Measurements from ENCODE around the gene DEPP1.

DEPP1 gene

DNA sequence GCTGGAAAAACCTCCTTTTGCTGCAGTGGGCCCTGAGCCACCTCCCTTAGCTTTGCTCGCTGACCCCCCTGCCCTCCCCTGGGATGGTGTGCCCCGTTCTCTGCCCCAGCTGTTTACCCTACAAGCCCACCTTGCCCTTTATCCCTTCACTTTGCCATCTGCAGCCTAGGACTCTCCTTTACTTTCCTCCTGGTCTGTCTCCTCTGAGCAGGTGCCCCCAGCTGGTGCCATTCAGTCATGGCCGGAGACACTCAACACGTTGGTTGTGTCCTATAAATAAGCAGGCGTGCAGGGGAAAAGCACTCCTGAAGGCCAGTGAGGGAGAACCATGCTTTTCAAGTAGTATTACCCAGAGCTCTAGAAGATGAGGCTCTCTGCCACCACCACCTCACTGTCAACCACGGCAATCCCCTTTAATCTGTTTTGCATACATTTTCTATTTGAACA, 12.9 kb downstream of the DEPP1 start:
- ATAC-seq = peak in 1 of 2 donors; percentile 12

DNA sequence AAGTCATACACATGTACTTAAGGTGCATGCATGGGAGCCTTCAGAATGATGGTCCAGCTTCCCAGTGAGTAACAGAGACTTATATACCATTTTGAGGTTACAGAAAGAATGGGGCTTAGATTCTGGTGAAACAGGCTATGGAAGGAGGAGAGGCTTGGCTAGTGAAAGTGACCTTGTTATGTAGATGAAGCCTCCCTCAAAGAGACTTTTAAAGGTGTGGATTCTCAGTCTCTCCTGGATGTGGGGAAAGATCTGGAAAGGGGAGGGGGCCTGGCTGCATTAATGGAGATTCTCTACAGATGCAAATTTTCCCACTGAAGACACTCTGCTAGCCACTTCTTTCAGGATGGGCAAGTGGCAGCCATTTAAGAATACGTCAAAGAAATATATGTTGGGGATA, 13.5 kb downstream of the DEPP1 start:
- ATAC-seq = no peak

DNA sequence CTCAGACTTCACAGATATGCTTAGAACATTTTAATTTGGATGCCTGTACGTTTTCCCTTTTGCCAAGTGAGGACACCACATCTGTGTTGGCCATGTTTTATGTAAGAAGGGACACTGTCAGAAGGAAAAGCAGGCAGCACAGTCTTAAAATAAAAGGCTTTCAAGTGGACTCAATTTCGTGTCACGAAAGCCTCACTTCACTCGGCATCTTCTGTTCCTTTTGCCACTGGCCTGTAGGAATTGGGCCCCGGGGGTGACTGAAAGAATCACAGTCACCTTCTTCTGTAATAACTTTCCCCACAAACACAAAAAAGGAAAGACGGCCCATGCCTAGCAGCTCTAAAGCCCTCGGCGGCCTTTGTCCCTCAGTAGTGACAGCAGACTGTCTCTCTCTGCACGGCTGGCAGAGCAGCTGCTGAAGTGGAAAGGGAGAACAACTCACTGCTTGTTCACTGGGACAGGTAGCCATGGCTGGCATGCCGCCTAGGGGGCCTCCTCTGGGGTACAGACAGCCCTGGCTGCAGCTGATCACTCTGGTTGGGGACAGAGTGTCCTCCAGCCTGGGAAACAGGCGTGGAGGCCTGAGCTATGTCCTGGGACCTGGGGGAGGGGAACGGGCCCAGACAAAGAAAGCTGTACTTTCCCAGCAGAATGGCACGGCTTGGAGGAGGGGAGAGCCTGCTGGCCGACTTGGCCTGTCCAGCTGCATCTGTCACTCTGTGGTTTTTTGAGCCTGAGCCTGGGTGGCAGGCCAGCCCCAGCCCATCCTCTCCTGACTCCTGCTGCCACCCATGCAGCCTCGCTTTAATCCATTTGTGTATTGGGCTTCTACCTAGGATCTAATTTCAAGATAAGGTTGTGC, 14.6 kb downstream of the DEPP1 start:
- ATAC-seq = no peak

DNA sequence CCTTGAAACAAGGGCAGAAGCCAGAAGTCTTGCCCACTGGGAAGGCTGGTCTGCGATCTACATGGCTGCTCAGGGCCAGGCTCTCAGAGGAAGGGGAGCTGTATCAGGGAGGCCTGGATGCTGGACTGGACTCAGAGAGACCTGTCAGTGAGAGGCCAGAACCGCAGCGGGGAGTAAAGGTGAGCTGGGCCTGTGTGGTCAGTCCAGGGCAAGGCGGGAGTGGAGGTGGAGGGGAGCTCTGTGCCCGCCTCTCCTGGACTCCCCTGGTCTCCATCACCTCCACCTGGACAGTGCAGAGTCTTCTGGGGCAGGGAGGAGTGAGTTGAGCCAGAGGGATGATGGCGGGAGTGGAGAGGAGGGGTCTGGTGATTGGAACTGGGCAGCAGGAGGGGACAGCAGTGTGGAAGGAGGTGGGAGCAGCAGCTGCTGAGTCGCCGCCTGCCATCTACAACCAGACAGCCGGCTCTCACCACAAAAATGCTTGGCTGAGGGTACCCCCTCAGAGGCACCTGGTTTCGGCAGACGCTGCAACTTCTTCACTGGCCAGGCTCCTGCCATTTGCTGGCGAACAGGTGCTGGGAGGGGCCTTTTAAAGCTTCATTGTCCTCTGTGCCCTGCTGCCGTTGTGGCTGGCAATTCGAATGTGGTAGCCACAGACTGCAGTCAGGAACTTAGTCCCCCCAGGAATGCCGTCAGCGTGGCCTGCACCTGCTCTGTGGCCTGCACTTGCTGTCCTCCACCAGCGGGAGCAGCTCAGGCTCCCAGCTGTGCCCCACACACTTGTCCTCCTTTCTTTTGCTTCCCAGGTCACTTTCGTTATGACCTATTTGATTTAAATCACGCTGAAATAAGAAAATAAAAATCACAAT, 15.5 kb downstream of the DEPP1 start:
- no peak for ATAC-seq

DNA sequence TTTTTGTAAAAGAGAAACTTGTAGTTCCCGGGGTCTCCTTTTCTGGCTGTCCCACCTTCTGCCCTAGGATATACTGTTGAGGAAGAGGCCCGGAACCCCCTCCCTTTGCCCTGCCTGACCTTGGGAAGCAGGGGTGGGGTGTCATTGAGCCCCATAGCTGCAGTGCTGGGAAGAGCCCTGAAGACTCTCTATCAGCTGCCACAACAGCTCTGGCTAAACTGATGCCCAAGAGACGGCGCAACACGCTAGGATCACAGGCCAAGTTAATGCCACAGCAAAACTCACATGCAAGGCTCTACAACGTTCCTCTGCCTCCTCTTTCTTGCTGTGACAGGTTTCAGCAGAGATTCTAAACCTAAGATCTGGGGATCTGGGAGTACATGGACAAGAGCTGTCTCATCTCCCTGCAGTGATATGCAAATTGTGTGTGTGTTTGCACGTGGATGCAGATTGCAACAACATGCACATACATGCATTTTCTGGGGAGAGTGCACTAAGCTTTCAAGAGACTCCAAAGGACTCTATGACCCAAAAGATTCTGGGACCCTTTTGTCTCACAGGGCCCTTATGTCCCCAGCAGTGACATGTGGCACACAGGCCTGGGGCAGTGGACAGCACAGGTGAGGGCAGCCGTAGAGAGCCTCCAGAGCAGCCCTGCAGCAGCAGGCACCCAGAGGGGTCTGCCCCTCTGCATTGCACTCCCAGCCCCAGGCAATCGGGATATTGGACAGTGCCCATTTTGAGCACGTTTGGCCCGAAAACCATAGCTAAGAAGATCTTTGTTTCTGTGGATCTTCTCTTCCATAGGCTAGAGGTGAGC, 16.5 kb downstream of the DEPP1 start:
- no peak for ATAC-seq

DNA sequence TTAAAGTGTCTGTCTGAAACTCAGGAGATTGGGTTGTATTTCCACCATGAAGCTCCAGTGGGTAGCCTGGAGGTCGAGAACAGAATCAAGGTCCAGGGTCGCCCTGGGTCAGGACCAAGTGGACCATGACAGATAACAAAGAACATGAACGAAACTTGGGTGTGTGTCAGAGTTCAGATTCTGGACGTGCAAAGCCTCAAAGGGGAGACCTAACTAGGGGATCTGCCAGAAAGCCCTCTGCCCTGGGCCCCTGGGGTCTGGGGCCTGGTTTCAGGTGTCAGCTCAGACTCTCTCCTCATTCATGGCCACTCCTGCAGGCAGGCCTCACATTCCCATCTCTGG, 17.4 kb downstream of the DEPP1 start:
- ATAC-seq = no peak

DNA sequence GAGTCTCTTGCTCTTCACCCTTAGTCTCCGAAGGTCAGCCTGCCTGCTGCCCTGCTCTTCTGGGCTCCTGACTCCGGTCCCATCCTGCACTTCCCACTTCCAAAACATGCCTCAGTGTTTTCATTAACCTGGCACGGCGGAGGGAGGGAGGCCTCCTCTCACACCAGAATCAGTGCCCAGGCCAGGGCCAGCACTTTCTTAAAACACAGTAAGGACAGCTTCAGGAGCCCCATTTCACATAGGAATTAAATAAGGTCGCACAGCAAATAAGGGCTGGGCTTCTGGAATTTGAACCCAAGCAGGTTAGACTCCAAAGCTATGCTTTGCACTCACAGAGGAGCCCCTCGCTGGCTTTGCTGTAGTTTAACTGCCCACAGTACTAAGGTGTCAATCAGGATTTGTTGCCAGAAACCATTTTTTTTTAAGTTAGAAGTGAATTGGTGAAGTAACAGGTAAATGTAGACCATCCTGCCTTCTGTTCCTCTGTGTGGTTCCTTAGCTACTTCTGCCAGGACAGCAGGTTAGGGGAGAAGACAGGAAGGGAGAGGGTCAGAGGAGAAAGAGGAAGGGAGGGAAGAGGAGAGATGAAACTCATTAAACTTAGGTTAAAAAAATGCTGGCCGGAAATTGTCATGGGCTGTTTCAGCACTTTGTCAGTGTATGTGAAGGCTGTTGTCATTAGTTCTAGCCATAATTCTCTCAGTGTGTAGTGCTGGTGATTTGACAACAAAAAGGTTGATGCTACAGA, 18.0 kb downstream of the DEPP1 start:
- ATAC-seq = no peak

DNA sequence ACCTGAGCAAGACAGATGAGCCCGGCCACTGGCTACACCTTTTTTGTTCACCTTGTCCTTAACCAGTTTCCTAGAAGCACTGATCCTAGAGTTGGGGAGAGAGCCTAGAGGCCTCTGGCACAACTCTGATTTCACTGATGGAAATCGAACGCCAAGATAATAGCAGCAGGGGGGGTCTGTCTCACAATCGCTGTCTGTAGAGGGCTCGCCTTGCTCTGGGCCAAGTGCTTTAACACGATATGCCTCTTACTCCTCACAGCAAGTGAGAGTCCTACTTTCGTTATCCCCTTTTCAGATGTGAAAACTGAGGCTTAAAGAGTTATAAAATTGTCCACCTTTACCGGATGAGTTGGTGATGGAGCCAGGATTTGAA, 18.5 kb downstream of the DEPP1 start:
- ATAC-seq = no peak

DNA sequence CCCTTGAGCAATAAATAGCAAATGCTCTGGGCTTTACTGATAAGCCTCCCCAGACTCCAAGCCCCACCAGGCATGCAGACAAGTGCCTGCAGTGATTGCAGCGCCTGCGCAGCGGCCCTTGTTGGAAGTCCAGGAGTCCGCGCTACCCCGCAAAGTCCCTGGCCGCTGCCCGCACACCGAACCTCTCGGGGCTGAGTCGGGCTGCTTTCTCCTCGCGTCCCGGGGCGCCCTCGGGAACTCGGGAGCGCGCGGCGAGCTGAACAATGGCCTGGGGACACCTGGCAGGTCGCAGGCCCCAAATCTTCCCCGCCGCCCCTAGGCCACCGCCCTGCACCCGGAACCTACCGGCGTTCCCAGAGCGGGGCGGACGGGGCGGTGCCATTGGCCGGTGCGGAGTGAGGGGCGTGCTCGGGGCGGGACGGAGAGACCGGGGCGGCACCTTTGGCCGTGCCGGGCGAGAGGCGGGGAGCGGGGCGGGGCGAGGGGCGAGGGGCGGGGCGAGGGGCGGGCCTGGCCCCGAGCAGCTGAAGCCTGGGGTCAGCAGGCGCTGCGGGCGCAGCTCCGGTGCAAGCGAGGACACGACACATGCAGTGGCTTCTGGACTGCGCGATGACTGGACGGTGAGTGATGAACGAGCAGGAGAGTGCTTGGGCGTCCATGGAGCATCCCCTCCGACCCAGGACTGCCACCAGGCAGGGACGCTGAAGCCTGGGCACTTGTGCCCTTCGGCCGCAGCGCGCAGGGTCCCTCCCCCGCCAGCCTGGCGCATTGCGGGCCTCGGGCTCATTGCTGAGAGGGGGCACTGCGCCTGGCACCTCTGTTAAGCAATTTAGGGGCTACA, 19.1 kb downstream of the DEPP1 start, which contains the start of gene RASSF4:
Gene RASSF4 (plus strand): TSS at position 556 of the 841 bp plus-strand sequence. CDS start 10,401 bp downstream, outside the sequence.
- ATAC-seq = peak; percentile 100

DNA sequence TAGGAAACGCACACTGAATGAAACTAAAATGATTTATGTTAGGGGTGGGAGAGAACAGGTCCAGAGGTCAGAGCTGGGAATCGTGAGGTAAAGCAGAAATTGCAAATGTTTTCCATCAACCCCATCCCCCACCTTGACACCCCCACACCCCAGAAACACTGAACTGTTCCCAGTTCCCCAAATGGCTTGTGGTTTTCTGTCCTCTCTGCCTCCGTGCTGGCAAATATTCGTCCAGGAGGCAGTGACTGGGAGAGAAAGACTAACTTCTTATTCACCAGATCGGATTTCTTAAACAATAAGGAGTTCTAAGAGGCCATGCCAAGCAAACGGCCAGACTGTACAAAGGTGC, 19.7 kb downstream of the DEPP1 start:
- no peak for ATAC-seq

DNA sequence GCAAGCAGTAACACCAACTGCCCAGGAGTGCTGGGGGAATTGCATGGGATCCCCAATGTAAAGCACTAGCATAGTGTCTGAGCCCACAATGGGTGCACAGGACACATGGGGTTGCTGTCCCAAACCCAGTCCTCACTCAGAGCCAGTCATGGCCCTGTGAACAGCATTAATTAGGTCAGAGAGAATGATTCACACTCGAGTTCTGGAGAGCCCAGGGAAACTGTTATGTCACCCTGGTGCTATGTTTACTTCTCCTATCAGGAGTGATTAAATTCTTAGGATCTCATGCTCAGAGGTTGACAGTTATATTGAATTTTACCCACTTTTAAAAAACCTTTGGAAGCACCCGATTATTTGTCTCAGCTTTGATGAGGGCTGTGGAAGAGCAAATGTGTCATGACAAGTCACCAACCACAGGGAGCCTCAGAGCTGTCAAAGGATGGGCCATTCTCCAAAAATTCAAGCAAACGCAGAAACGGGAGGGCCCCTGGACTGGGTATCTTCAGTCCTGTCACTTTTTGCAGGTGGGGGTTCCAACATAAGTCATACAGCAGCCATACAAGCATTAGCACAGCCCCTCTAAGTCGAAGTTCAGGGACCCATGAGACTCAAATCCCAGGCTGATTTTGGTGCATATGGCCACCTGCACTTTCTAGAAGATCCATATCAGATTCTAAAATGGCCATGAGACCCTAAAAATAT, 20.3 kb downstream of the DEPP1 start:
- ATAC-seq = no peak

DNA sequence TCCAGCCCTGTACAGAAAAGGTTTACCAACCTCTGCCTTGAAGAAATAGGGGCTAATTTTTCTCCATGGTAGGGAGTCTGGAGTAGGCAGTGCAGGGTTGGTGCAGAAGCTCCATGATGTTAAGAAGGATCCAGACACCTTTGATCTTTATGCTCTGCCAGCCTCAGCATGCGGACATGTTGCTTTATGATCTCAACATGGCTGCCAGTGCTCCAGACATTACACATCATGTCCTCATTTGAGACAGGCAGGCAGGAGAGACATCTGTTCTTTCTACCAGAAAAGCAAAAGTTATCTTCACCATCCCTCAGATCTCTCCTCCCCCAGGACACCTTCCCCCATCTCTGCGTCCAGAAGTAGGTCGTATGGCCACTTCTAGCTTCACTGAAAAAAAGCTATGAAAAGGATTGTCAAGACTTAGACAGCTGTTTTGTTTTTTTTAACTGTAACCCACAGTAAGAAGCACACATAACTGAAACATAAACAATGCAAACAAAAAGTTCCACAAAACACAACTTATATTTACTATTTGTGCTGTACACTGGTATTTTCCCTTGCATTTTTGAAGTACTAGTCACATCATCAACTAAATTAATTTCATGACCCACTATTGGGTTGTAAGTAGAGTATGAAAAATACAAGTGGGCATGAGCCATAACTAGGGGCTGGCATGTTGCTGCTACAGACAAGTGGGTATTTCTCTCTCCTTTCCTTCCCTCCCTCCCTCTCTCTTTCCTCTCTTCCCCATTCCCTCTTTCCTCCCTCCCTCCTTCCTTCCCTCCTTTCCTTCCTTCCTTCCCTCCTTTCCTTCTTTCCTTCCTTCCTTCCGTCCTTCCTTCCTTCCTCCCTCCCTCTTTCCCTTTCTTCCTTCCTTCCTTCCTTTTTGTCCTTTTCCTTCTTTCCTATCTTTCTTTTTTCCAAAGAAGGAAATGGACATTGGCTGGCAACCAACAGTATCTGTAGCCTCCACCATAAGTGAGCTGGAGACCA, 21.6 kb downstream of the DEPP1 start:
- no peak for ATAC-seq

DNA sequence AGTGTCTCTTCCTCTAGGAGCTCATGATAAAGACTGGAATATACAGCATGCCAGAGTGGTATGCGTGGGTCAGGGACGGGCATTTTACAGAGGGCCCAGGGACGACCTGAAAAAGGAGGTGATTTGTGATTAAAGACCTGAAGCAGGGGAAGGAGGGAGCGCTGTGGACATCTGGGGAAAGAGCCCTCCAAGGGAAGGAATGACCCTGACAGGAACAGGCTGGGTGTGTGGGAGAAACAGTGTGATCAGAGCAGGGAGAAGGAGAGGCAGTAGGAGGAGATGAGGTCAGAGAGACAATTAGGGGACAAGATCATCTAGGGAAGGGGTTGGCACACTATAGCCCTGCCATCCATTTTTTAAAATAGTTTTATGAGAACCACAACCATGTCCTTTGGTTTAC, 22.4 kb downstream of the DEPP1 start:
- no peak for ATAC-seq

DNA sequence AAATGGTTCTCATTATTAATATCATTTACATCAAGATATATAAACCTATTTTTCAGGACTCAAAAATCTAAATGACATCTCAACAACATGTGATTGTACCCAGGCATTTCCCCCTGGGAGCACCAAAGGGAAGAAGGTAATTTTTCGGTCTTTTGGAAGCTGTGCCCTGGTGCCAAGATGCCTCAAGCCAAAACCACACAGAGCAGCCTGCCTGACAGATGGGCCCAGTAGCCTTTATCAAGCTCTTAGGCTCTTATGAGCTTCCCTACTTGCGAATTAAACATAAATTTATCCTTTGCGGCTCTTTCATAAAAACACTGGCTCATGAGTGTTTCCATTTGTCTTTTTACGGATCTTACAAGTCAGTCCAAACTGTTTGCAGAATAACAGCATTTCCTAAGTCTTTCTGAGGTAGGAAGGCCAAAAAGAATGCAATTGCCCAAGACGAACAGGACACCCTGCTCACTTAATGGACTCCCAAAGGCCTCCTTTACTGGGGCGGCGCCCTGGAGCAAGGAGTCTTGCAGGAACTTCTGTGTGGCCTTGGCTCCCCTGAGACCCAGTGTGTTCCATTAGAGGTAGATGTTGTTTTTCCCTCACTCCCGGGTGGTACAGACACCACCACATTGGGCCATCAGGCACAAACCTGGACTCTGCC, 23.1 kb downstream of the DEPP1 start:
- ATAC-seq = no peak

DNA sequence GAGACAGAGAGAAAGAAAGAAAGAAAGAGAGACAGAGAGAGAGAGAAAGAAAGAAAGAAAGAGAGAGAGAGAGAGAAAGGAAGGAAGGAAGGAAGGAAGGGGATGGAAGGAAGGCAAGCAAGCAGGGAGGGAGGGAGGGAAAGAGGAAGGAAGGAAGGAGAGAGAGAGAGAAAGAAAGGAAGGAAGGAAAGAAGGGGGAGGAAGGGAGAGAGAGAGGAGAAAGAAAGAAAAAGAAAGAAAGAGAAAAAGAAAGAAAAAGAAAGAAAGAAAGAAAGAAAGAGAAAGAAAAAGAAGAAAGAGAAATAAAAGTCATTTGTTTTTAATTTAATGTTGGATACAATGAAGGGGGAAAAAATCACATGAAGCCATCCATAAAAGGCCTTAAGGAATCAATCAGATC, 23.6 kb downstream of the DEPP1 start:
- no peak for ATAC-seq

DNA sequence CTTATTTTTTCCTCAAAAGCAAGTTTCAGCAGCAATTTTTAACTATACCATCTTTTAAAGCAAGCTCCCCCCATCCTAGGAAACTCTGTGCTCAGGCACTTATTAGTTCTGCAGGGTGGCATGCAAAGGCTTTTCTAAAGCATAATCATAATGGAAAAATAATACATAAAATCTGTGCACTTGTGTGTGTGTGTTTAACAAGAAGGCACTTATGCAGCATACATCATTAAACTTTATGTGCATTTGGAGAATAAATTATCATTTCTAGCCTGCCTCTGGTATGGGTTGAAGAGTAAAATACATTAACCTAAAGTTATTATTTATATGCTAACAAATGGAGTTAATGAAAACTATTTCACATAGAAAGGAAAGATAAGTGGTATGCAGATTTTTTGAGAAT, 24.6 kb downstream of the DEPP1 start:
- no peak for ATAC-seq

DNA sequence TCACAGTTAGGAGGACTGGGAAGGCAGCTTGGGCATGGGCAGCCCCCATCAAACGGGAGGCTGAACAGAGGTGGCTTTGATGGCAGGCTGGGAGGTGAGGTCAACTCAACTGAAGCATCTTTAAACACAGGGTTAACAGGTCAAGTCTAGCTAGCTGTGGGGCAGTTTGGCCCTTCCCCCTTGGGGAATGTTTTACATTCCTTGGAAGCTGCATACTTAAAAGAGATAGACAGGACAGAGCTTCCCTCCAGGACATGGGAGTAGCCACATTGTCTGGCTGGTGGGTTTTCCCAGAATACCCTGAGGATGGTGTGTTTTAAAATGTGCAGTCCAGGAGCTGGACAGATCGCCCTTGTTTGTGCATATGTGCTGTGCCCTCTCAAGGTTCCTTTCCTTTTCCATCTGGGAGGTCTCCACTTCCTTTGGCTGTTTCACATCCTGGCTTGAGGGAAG, 25.8 kb downstream of the DEPP1 start:
- no peak for ATAC-seq

DNA sequence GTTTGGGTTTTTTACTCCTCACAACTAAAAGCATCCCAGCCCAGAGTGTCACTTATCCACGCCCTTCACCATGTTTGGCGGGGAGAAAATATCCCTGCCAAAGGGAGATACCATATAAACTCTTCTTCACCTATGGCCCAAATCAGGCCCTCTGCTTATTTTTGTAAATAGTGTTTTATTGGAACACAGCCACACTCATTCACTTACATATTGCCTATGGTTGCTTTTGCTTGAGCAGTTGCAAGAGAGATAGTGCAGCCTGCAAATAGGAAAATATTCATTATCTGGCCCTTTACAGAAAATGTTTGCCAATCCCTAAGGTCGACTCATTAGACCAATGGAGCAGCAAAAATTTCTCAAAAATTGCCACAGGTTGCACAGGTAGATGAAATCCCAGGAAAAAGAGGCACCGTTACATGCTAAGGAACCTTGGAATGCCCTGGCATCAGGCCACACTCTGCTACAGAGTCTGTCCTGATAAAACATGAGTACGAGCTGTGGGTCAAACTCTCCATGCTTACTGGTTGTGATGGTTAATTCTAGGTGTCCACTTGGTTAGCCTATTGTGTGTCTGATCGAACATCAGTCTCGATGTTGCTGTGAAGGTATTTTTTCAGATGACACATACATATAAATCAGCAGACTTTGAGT, 26.9 kb downstream of the DEPP1 start:
- ATAC-seq = no peak
